Fibroblast of mammary gland (primary cell): ENCODE results near the gene TMEM141.
"Not testable (repeated sequence)": the region's sequence is repeated elsewhere in the genome, so short reads cannot be mapped to it uniquely, and the experiment has no call there.

ENCODE experiments used
- DNase-seq: peaks from one replicate; pipeline ENCODE4 v3.0.0-alpha.2; 2010; ENCODE audit warnings: low read depth
- H3K4me3 ChIP-seq: 2 replicates; pipeline ENCODE4 v1.5.1; 2011; ENCODE audit warnings: low read depth, mild to moderate bottlenecking, low read length, moderate library complexity; ENCODE audit not compliant: control insufficient read depth
- TF ChIP-seq, protein P1 (sequence below): conservative IDR thresholded peaks from 2 replicates; pipeline ENCODE4 v1.5.1; 2011; ENCODE audit warnings: low read depth, low read length, inconsistent platforms; ENCODE audit not compliant: control insufficient read depth, insufficient read depth

TMEM141 gene

DNA sequence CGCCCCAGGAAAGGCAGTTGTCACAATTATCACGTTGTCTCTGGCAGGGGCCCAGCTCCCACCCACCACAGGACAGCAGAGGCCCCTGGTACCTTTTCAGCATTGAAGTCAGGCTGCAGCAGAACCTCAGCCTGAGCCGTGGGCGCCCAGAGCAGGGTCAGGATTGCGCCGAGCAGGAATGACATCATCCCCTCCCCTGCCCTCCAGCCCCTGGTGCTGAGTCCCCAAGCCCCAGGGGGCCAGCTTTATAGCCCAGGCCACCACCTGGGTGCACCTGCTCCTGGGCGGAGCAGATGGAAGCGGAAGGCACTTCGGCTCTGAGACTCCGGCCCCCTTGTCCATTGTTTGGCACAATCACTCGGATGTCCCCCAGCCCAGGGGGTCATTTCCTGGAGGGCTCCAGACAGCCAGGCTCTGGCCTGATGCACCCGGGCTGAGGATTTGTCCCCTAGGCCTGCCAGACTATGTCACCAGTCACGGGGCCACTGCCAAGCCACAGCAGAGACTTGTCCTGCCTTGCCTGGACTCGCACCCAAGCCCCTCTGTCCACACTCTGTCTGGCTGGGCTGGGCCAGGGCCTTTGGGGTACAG lies 26.7 kb upstream of the TMEM141 start, which contains the start of gene LCN15:
Gene LCN15, minus strand, starts transcription at position 218 of the 591 bp plus-strand sequence. Its CDS starts 30 bp downstream, at position 188.
- TF ChIP-seq, protein P1, sequence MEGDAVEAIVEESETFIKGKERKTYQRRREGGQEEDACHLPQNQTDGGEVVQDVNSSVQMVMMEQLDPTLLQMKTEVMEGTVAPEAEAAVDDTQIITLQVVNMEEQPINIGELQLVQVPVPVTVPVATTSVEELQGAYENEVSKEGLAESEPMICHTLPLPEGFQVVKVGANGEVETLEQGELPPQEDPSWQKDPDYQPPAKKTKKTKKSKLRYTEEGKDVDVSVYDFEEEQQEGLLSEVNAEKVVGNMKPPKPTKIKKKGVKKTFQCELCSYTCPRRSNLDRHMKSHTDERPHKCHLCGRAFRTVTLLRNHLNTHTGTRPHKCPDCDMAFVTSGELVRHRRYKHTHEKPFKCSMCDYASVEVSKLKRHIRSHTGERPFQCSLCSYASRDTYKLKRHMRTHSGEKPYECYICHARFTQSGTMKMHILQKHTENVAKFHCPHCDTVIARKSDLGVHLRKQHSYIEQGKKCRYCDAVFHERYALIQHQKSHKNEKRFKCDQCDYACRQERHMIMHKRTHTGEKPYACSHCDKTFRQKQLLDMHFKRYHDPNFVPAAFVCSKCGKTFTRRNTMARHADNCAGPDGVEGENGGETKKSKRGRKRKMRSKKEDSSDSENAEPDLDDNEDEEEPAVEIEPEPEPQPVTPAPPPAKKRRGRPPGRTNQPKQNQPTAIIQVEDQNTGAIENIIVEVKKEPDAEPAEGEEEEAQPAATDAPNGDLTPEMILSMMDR, result no peak
- DNase-seq, result no peak
- no peak within 1 kb of the TSS for H3K4me3 ChIP-seq

DNA sequence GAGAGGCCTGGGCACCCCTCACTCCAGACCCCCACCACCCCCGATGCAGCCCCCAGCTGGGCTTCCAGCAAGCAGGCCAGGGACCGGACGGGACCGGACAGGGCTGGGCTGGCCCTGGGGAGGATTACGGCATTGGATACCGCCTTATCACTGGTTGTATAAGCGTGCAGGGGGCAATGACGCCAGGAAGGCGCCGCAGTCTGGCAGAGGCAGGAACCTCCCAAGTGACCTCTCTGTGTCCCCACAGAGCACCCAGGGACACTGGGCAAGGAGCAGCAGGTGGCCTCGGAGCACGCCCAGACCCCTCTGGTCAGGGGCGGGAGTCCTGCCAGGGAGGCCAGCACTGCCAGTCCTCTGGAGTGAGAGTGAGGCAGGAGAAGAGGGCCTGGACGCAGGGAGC lies 26.1 kb upstream of the TMEM141 start:
- no peak overlapping the region for H3K4me3 ChIP-seq
- no peak for DNase-seq
- TF ChIP-seq, protein P1, result no peak

DNA sequence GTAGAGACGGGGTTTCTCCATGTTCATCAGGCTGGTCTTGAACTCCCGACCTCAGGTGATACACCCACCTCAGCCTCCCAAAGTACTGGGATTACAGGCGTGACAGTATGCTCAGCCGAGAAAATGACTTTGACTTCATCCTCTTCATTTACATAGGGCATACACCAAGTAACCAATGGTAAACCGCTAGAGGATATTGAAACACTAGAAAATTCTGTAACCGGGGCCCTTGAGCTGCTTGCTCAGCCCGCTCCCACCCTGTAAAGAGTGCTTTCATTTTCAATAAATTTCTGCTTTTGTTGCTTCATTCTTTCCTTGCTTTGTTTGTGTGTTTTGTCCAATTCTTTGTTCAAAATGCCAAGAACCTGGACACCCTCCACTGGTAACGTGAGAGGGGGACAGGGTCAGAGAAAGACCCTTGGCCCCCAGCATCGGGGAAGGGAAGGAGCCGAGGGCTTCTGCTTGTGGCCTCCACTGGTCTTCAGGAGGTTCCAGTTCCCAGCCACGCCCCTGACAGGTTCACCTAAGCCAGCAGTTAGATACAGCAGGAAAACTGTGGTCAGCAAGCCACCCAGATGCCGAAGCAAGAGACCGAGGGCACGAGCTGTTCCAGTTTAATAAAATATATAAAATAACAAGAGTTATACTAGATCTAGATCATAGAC lies 25.3 kb upstream of the TMEM141 start:
- H3K4me3 ChIP-seq, DNase-seq: not testable (repeated sequence)

DNA sequence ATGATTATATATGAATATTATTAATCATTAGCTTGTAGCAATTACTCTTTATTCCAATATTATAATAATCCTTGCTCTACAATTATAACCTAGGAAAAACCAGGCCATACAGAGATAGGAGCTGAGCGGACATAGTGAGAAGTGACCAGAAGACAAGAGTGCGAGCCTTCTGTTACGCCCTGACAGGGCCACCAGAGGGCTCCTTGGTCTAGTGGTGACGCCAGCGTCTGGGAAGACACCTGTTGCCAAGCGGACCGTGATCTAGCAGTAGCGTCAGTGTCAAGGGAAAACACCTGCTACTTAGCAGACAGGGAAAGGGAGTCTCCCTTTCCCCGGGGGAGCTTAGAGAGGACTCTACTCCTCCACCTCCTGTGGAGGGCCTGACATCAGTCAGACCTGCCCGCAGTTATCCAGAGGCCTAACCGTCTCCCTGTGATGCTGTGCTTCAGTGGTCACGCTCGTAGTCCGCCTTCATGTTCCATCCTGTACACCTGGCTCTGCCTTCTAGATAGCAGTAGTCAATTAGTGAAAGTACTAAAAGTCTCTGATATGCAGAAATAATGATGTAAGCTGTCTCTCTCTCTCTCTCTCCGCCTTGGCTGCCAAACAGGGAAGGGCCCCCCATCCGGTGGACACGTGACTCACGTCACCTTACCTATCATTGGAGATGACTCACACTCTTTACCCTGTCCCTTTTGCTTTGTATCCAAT lies 24.6 kb upstream of the TMEM141 start:
- TF ChIP-seq, protein P1, result peak; percentile 25
- H3K4me3 ChIP-seq, result not testable (repeated sequence)
- DNase-seq, result peak; percentile 60

DNA sequence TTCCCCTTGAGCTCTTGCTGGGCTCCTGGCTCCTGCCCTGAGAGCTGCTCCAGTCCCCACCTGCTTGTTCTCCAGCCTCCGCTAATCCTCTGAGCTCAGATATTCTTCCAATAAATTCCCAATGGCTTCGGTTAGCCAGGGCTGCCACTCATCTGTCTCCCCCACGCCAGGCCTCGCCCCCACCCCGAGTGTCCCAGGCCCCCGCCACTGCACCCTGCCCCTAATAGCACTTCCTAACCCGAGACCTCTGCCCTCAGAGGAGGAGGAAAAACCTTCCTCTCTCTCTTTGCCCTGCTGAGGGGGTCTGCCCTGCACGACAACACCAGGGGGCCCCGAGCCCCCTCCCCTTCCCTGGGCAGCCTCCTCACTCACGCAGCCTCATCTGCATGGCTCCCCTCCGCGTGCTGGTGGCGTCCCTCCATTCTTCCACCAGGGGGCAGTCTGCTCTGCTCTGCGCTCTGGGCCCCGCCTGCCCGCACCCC lies 21.4 kb upstream of the TMEM141 start:
- DNase-seq, result no peak
- no peak overlapping the region for H3K4me3 ChIP-seq
- TF ChIP-seq, protein P1, result peak; percentile 39

DNA sequence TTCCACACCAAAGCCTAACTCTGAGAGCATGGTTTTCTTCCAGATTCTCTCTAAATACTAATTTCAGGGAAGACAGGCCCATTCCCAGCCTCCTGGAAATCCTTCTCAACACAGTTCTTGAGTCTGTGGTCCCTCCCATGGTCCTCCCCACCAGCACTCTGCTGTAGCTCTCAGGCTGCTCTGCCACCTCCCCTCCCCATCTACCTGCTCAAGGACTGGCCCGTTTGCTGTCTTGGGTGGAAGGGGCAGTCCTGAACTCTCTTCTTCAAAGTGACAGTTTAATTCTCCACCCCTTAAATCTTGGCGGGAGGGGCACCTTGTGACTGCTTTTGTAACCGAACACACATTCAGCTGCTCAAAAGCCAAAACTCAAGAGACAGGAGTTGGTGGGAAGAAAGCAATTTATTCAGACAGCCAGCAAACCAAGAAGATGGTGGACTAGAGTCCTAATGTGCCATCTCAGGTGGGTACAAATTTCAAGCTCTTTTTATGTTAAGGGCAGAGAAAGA lies 19.2 kb upstream of the TMEM141 start:
- TF ChIP-seq, protein P1, result no peak
- DNase-seq, result no peak
- no peak overlapping the region for H3K4me3 ChIP-seq

DNA sequence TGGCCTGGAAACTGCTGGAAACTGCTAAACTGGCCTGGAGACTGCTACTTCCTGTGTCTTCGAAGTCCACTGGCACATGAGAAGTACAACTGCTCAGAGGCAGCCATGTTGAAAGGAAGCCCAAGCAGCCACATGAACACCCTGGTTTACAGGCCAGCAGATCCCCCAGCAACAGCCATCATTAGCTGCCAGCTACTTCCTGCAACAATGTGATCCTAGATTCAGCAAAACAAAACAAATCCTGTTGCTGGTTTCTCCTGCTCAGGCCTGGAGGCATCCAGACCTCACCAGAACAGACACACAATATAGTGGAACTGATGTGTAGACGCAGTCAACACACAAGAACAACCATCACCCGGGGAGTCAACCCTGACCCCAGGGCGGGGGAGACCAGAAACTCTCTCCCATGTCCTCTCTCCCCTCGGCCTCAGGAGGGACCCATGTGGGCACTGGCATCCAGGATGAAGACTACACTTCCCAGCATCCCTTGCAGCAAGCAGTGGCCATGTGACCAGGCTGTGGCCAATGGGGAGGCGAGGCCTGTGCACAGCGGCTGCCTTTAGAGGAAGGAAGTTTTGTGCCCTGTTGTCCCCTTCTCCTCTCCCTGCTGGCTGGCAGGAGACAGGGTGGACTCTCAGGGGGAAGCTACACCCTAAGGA lies 17.6 kb upstream of the TMEM141 start:
- DNase-seq, result no peak
- TF ChIP-seq, protein P1, result no peak
- no peak overlapping the region for H3K4me3 ChIP-seq
